Activated CD8-positive, alpha-beta memory T cell treated with anti-CD3 and anti-CD28 coated beads, Interleukin-2, amount 50 U/mL, for 48 hours (primary cell): ENCODE data around the gene C2orf68.
A peak's percentile ranks its signal among the peaks of the same experiment; 100 is the strongest.
"Not testable (repeated sequence)": the region's sequence is repeated elsewhere in the genome, so short reads cannot be mapped to it uniquely, and the experiment has no call there.

ENCODE experiments used
- DNase-seq: peaks from one replicate; pipeline ENCODE4 v3.0.0-alpha.2; 2020

The C2orf68 gene

DNA sequence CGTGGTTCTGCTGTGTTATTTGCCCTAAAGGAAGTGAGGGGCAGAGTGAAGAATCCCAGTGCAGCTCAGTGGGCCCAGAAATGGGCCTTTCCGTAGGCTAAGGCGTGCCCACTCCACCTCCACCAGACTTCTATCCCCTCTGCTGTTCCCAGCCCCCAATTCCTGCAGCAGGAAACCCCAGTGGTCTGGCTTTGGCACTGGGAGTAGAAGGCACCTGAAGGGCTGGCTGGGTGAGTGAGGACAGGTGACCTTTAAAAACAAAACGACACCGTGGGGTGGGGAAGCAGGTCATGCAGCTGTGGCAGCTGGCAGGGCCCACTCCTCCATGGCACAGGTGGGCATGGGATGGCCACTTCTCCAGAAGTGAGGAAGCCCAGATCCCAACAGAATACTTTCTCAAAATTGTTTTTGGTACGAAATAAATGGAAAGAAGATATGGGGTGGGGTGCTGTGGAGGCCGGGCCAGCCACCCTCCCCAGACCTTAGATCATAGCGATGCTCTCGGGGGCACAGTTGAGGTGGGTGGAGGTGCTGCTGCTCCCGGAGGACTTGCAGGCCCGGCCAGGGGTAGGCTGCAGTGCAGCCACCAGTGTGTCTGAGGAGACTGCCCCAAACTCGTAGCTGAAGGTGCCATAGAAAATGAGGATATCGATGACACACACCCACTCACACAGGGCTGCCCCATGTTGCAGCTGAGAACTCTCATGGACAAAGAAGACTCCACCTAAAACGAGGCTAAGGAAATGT is 13.1 kb downstream of the C2orf68 start:
- DNase-seq: no peak

DNA sequence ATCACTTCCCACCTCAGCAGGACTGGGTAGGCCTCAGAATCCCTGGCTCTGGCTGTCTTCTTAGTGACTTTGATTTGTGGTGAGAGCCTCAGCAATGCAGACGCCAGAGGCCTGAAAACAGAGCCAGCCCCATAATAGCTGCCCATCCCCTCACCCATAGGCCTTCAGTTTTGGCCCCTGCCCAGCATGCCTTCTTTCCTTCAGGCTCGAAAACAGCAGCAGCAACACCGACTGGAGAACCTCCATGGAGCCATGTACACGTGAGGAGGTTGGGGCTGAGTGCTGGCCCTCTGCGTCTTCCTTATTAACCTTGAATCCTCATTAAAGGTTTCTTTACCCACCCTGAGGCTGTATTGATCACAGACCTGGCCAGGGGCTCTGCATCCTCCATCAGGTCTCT is 14.6 kb downstream of the C2orf68 start:
- no peak for DNase-seq

DNA sequence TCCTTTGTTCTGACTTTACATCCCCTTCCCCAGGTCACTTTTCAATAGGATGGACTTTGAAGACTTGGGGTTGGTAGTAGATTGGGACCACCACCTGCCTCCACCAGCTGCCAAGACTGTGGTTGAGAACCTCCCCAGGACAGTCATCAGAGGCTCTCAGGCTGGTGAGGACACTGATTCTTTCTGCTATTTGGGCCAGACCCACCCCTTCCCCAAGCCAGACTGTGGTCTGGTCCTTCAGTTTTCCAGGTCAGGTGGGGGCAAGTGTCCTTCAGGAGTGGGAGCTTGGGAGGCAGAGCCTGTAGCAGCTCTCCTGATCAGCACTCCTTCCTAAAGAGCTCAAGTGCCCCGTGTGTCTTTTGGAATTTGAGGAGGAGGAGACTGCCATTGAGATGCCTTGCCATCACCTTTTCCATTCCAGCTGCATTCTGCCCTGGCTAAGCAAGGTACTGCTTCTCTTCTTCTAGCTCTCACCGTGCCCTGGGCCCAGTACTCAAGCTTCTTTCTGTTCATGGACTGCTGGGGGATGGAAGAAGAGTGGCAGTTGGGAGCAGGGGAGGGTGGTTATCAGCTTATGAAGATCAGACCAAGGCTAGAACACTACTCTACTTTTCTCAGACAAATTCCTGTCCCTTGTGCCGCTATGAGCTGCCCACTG is 15.3 kb downstream of the C2orf68 start:
- DNase-seq: no peak

DNA sequence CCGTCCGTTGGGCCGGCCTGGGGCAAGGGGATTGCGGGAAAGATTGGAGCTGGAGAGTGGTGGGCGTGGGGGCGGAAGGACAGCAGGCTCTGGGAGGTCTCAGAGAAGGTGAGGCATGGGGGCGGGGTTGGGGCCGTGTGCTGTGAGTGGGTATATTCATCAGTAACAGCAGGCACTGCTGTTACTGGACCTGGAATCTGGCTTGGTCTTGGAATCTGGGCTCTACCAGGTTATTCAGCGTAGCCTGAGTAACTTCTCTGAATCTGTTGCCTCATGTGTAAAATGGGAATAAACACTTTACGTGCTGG is 15.9 kb downstream of the C2orf68 start:
- no peak for DNase-seq

DNA sequence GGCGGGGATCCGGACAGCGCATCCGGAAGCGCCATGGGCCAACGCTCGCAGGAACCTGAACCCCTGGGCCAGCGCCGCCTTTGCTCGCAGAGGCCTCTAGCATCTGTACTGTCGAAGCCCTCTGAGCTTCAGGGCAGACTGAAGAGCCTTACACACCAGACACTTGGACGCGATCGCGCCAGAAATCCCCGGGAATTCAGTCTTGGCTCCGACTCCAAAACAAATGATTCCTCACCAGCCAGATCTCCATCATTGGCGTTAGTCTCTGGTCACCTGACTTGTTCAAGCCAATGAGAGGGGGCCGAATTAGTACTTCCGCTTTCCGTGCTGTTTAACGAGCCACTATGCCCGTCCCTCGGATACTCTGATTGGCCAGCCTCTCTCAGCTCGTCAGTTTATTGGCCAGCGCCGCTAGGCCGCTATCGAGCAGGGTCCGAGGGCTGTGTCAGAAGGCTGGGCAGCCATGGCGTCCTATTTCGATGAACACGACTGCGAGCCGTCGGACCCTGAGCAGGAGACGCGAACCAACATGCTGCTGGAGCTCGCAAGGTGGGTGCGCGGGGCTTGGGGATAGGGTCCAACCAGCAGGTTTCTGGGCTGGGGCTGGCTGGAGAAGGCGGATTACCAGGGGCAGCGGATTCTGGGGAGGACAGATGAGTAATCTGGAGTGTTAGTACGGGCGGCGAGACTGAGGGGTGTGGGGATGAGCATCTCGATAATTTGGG is 16.4 kb downstream of the C2orf68 start, which contains the start of gene RNF181:
TSS of gene RNF181 (plus strand) at position 445 of the 725 bp plus-strand sequence. CDS start at position 464, 19 bp downstream.
- peak; percentile 91 for DNase-seq

DNA sequence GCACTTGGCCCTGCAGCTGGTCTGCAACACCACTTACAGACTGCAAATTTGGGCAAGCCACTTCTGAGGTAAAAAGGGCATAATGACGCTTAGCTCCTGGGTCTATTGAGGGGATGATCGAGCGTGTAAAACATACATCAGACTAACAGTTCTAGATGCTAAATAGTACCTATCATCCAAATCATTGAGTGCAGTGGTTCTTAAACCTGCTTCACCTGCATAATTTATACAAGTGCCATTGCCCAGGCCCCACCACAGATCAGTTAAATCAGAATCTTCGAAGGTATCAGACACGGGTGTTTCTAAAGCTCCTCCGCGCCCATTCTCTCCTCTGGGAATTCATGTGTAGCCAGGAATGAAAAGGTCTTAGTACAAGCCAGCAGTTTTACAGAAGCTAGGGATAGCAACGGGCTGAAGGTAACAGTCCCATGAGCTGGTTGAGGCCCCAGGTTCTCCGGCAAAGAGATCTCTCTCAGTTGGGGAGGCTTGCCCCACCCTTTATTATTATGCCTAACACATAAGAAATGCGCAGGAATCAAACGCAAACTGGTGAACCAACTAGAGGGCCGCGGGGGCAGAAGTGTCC is 17.1 kb downstream of the C2orf68 start:
- DNase-seq: no peak

DNA sequence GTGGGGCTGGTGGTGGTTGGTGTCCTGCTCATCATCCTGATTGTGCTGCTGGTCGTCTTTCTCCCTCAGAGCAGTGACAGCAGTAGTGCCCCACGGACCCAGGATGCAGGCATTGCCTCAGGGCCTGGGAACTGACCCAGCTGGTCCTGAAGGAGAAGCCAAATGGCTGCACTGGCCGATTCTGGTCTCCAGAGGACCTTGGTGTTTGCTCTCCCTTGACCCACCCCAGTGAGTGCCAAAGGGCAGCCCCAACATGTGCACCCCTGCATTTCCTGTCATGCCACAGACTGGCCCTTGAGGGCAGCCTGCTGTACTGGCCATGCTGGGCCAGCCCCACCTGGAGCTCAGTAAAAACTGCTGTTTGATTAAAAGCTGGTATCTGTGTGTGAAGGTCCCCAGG is 18.8 kb downstream of the C2orf68 start:
- no peak for DNase-seq

DNA sequence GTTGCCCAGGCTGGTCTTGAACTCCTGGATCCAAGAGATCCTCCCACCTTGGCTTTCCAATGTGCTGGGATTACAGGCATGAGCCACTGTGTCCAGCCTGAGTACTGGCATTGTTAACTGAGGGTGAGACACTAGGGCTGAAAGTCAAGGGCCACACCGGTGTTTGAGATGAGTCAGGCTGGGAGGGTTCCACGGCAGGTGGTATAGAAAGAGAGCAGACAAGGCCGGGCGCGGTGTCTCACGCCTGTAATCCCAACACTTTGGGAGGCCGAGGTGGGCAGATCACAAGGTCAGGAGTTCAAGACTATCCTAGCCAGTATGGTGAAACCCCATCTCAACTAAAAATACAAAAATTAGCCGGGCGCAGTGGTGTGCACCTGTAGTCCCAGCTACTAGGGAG is 19.6 kb downstream of the C2orf68 start:
- DNase-seq: not testable (repeated sequence)

DNA sequence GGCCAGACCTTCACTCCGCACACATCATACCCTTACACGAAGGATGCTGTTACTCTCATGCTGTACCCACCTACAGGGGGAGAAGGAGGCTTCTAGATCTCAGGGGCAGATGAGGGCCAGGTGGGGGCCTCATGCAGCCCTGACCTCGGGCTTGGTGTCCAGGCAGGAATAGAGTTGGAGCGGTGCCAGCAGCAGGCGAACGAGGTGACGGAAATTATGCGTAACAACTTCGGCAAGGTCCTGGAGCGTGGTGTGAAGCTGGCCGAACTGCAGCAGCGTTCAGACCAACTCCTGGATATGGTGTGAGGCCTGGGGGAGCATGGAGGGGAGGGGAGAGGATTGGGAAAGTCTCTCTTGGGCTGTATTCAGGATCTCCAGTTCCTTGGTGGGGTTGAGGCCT is 20.3 kb downstream of the C2orf68 start:
- DNase-seq: no peak

DNA sequence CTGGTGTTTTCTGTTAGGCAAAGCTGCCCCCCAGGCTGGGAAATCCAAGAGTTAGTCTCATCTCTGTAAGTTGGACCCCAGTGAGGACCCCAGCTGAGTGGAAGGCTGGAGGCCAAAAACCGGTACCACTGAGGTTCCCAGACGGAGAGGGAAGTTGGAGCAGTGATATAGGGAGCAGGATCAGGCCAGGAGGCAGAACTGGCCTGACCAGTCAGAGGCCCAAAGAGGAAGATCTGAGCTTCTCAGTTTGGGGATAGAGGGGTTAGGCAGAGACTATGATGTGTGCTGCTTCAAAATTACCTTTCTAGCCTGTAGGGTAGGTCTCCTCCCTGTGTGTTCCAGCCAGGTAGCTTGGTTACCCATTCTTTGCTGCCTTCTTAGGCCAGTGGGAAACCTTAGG is 20.9 kb downstream of the C2orf68 start:
- no peak for DNase-seq

DNA sequence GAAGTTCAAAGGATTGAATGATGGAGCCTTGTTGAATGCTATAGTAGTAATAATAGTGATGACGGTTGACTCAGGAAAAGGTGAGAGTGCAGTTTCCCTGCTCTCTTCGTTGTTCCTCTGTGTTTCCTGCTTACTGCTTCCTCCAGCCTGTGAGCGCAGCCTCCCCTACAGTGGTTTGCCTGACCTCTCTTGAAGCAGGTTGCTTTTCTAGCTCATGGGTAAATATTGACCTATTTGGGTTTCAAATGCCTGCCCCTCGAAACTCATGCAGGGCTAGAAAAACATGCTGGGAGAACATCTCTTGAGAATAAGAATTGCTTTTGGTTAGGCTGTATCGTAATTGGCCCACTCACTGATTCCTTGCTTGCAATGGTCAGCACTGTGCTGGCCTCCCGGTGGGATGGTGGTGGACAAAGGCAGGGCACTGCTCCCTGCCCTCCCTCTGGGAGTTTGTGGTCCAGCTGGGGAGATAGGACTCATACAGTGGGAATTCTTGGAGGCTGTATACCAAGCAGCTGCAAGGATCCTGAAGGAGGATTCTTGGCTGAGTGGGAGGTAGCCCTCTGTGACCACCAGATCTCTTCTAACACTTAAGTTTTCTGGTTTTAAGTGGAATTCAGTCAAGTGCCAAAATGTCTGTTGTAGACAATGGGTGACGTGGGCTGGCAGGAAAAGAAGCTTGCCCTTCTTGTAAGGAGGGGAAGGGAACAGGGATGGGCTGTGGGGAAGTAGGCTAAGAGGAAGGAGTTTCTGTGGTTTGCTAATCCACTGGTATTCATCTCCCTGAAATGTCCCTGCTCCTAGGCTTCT is 21.7 kb downstream of the C2orf68 start:
- DNase-seq: no peak

DNA sequence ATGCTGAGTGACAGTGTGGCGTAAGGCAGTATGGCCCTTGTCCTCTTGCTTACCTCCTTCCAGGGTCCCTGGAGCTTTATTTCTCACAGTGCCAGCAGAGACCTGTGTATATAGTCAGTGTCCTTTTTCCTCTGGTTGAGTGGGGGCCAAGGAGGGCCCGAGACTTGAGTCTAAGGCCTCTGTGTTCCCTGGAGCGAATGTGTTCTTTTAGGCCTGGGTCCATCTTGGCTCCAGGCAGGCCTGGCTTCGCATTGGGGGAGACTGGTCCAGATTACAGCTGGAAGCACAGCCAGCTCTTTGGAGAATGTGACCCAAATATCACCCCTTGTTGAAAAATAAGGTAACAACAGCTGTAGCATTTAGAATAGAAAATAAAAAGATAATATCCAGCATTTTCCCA is 22.7 kb downstream of the C2orf68 start:
- no peak for DNase-seq

DNA sequence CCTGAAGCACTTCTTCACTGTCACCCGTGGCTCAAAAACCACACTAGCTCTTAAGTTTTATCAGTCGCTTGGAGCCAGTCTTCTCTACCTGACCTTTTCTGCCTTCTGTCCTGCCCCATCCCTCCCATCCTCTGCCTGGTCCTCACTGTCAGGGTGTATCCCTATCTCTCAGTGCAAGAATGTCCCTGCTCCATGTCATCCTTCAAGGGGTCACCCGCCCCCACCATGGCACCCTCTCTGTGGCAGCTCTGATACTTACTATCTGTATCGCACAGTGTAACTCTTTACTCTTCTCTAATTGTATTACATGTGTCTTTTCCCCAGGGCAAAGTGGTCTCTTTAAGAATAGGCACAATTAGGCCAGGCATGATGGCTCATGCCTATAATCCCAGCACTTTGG is 23.2 kb downstream of the C2orf68 start:
- DNase-seq: no peak

DNA sequence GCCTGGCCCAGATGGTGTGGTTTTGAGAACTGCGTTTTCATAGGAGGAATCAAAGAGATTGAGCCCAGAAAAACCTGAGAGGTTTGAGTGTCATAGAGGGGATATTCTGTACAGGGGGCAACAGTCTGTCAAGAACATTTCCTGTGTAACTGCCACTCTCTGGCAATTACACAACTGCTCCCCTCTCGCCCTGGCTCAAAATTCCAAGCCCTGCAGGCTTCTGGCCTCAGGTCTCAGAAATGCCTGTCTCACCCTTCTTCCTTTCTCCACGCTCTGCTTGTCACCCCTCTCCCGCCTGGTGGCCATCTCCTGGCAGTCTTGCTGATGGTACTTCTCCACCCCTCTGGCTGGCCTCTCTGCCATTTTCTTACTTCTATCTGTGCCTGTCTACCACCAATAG is 23.6 kb downstream of the C2orf68 start:
- no peak for DNase-seq

DNA sequence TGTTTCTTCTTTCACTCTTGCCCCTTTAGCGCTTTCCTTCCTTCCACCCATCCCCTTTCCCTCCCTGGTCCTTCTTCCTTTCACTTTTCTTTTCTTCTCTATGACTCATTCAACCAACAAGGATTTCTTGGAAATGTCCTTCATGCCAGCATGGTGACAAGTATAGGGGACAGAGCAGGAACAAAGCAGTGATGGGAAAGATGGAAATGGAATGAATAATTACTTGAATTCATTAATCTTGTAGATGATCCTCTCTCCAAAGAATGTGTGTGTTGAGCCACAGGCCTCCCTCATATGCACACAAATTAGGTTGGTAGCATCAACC is 26.1 kb downstream of the C2orf68 start:
- no peak for DNase-seq

DNA sequence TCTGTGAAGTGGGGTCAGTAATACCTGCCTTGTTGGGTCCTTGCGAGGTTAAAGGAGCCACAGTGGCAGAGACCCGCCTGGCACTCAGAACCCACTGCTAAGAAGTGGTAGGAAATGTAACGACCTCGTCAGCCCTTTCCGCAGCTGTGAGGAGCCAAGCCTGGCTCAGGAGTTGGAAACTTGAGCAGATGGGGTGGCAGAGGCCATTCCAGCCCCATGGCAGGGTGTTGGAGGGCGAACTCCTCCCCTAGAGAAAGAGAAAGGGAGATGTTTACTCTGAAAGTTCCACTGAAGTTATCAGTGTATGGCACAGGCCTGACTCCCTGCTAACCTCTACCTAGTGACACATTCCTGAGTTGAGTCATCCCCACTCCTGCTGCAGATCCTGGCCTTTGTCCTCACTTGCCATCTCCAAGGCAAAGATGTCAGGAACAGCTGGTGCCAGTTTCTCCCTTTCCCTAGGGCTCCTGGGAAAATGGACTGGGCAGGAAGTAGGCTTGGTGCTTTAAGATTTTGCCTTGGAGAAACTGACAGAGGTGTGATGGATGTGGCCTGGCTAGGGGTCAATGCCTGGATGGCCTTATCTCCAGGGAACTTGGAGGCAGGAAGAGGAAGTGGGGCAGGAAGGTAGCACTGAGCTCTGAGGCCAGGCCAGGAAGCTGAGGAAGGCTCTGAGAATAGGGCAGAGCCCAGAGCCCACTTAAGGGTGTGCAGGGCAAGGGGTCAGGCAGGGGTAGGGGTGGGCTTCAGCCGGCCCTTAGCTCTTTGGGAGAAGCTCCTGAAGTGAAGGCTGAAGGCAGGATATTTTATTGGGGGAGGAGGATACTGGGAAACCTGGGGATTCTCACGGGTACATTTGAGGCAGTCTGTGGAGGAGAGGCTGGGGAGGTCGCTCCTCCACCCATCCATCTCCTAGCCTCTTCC is 26.7 kb downstream of the C2orf68 start:
- DNase-seq: no peak

DNA sequence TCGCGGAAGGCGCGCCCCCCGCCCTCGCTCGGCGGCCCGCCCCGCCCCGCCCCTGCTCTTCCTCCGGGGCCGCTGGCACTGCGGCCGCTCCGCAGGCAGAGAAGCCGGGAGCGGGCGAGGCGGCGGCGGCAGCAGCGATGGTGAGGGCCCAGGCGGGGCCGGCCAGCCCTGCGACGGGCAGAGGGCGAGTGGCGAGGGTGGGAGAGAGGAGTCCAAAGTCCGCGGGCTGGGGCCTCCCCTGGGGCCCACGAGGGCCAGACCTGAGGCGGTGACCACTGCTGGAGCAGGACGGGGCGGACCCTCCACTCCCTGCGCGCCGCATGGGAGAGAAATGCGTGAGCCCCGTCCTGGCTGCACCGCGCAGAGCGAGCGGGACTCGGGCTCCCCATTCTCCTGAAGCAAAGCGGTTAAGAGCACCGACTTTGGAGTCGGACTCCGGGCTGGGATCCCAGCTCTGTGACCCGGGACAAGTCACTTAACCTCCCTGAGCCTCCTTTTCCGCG is 27.5 kb downstream of the C2orf68 start, which contains the start of gene VAMP5:
TSS of gene VAMP5 (plus strand) at position 78 of the 503 bp plus-strand sequence. CDS start at position 138, 60 bp downstream.
- DNase-seq: no peak

DNA sequence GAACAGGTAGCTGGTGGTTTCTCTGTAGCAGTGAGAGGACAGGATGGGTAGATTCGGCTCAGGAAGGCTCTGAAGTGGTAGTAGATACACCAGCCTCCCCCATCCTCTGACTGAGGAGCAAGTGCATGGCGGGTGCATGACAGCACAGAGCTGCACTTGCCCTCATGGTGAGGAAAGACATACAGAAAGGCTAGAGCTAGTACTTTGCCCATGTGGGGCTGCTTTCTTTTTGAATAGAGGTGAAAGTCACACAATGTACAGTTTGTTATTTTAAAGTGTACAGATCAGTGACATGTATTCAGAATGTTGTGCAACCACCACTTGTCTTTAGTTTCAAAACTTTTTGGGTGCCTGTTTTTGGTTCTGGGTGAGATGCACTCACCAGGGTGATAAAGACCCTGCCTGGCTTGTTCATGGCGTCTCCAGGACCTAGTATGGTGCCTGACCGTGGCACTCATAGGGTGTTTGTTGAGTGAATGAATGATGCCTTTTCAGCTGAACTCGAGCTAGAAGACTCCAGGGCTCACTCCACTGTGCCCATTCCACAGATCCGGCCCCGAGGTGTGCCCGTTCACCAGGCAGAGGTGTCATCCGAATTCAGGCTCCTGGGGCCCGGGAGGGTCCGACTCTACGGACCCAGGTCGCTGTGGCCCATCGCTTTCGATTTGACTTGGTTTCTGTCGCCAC is 28.1 kb downstream of the C2orf68 start:
- DNase-seq: no peak

DNA sequence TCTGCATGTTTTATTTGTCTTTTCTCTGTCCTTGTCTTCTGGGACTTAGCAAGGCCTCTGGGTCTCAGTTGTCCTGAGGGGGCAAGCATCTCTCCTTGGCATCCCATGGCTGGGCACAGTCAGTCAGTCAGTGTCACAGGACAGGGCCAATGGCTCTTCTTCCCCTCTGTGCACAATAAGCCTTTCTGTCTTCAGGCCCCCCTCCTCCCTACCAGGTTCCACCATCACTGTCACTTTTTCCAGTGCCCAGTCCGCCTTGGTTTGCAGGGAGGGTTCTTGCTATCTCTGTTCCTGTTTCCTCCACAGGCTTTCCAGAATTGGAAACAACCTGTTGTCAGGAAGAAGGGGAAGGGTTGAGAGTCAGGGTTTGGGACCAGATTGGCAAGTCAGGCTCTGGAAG is 29.4 kb downstream of the C2orf68 start:
- no peak for DNase-seq

DNA sequence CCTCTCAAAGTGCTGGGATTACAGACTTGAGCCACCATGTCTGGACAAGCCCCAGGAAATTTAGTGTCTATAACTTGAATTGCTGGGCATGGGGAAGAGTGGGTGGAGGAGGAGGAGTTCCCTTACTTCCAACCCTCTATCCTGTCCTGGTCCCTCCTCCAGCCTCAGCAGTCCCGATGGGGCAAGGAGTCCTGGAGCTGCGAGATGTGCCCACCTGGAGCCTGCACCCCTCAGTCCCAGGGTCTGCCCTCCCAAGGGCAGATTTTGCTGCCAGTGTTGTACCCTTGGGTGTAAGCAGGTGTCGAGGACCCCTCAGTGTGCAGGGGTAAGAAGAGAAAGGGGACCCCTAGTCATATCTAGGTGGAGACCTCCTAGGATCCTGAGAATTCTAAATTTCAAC is 31.7 kb downstream of the C2orf68 start:
- no peak for DNase-seq
